B cell (primary cell): ENCODE results near the gene IFI35. TPM values are rescaled to one million over a fixed set of nuclear protein-coding genes. Genes with fewer than 3 reads are reported as not detected.

Source experiments
- ATAC-seq: fragments of 200-7000 bp; cut with Tn5 transposase; one replicate; pipeline ENCODE4 v1.10.0; 2021; ENCODE audit warnings: low read depth, mild to moderate bottlenecking, moderate number of reproducible peaks, moderate library complexity
- CTCF ChIA-PET: fragments of 350-600 bp; sonication (Branson Sonifier 250); formaldehyde crosslinking; loops from one replicate; lab custom pipeline; 2021; ENCODE audit warnings: antibody characterized with exemption, inconsistent platforms; lab: Charles Lee
- POLR2A ChIA-PET: fragments of 350-600 bp; sonication (Branson Sonifier 250); formaldehyde crosslinking; loops from one replicate; lab custom pipeline; 2021; ENCODE audit warnings: antibody characterized with exemption; lab: Charles Lee
- DNase-seq: peaks from one replicate; pipeline ENCODE4 v3.0.0; 2013
- H2AFZ ChIP-seq: 2 replicates; pipeline ENCODE4 v1.6.1; 2012; ENCODE audit warnings: mild to moderate bottlenecking, low read depth, low read length; ENCODE audit not compliant: insufficient read depth, poor library complexity, severe bottlenecking
- H3K27ac ChIP-seq, 2 donors: 1 replicate in 1 of 2; 2 replicates in 1 of 2; pipeline ENCODE4 v1.5.1; 2012 to 2013; ENCODE audit warnings: low read length in 2 of 2, mild to moderate bottlenecking in 2 of 2, moderate library complexity in 1 of 2
- H3K27me3 ChIP-seq, 4 experiments: fragments of 200-600 bp in 1 of 4; sonication (generic) in 1 of 4; replicated peaks in 1 of 4; 1 replicate in 2 of 4; 2 replicates in 2 of 4; pipeline versions ENCODE4 v1.6.1 to v1.7.0; 2013 to 2016; ENCODE audit warnings: low read length in 3 of 4, mild to moderate bottlenecking in 2 of 4, mixed read lengths in 1 of 4, moderate library complexity in 1 of 4; ENCODE audit not compliant: insufficient read depth in 4 of 4, control insufficient read depth in 3 of 4; ENCODE audit errors: control extremely low read depth in 1 of 4
- H3K36me3 ChIP-seq, 2 experiments: replicated peaks in 1 of 2; 1 replicate in 1 of 2; 2 replicates in 1 of 2; pipeline versions ENCODE4 v1.6.1 to v1.7.1; 2013; ENCODE audit warnings: low read length in 1 of 2; ENCODE audit not compliant: insufficient read depth in 2 of 2, control insufficient read depth in 1 of 2; ENCODE audit errors: control extremely low read depth in 1 of 2, extremely low read depth in 1 of 2
- H3K4me1 ChIP-seq, 2 donors: fragments of 200-600 bp in 1 of 2; sonication (generic) in 1 of 2; 1 replicate in 1 of 2; 2 replicates in 1 of 2; pipeline versions ENCODE4 v1.5.1 to v1.6.1; 2013 to 2017; ENCODE audit warnings: low read length in 2 of 2; ENCODE audit not compliant: control insufficient read depth in 2 of 2, insufficient read depth in 2 of 2
- H3K4me2 ChIP-seq: replicated peaks from 2 replicates; pipeline ENCODE3; 2012; ENCODE audit warnings: mild to moderate bottlenecking, low read depth, low read length; ENCODE audit not compliant: poor library complexity, severe bottlenecking
- H3K4me3 ChIP-seq, 5 experiments: fragments of 200-600 bp in 1 of 5; sonication (generic) in 1 of 5; 1 replicate in 3 of 5; 2 replicates in 2 of 5; pipeline versions ENCODE4 v1.5.1 to v1.7.0; 2011 to 2016; ENCODE audit warnings: low read length in 4 of 5, mild to moderate bottlenecking in 4 of 5, low read depth in 2 of 5, control low read depth in 1 of 5, moderate library complexity in 1 of 5; ENCODE audit not compliant: insufficient read depth in 1 of 5; ENCODE audit errors: control extremely low read depth in 1 of 5, extremely low read depth in 1 of 5
- H3K79me2 ChIP-seq: fragments of 200-600 bp; sonication (generic); one replicate; pipeline ENCODE4 v1.6.0; 2016; ENCODE audit warnings: low read length; ENCODE audit not compliant: control insufficient read depth, insufficient read depth
- H3K9ac ChIP-seq: fragments of 200-600 bp; sonication (generic); 2 replicates; pipeline ENCODE4 v1.6.1; 2017; ENCODE audit warnings: mild to moderate bottlenecking, low read length, moderate library complexity
- H3K9me3 ChIP-seq, 3 donors: one replicate each; pipeline versions ENCODE4 v1.6.1 to v1.7.1; 2013; ENCODE audit warnings: low read length in 2 of 3; ENCODE audit not compliant: control insufficient read depth in 2 of 3, insufficient read depth in 1 of 3; ENCODE audit errors: control extremely low read depth in 1 of 3
- H4K20me1 ChIP-seq: 2 replicates; pipeline ENCODE4 v1.6.0; 2012; ENCODE audit warnings: mild to moderate bottlenecking, low read length; ENCODE audit not compliant: insufficient read depth, control insufficient read depth, poor library complexity, severe bottlenecking
- H3K27ac Mint-ChIP-seq: one replicate; pipeline ENCODE4 v1.8.0; 2021; ENCODE audit warnings: mixed read lengths
- H3K27me3 Mint-ChIP-seq: one replicate; pipeline ENCODE4 v1.8.0; 2021; ENCODE audit warnings: mixed read lengths
- H3K4me1 Mint-ChIP-seq: one replicate; pipeline ENCODE4 v1.8.0; 2021; ENCODE audit warnings: mixed read lengths
- H3K4me3 Mint-ChIP-seq: one replicate; pipeline ENCODE4 v1.8.0; 2021; ENCODE audit warnings: mixed read lengths
- H3K9me3 Mint-ChIP-seq: one replicate; pipeline ENCODE4 v1.8.0; 2022; ENCODE audit warnings: mixed read lengths; ENCODE audit not compliant: insufficient read depth
- EZH2 ChIP-seq: IDR thresholded peaks from 2 replicates; pipeline ENCODE4 v1.6.1; 2012; ENCODE audit warnings: borderline replicate concordance, low read depth, mild to moderate bottlenecking, moderate library complexity, low read length; ENCODE audit not compliant: insufficient read depth, poor library complexity, severe bottlenecking
- WGBS: methylation state at CpG from one replicate; pipeline ENCODE4 v1.1.5; 2013; ENCODE audit warnings: missing lambda C conversion rate; ENCODE audit not compliant: insufficient coverage; 5-methylcytosine and 5-hydroxymethylcytosine counted together
- intact Hi-C: fragments of 100-400 bp; cut with micrococcal nuclease; formaldehyde crosslinking; loops from one replicate; pipeline ENCODE4 v1.10.0; 2022
- polyA plus RNA-seq: library from polyadenylated mRNA; depleted of rRNA; stranded (reverse); fragments of >200 nt; gene quantifications from 2 replicates; pipeline ENCODE4 v1.2.3, GENCODE V29; 2012
- total RNA-seq, 2 donors: library from RNA; stranded (reverse); fragments of 120-200 nt in 1 of 2; gene quantifications; 1 replicate in 1 of 2; 2 replicates in 1 of 2; pipeline versions ENCODE4 v1.2.3 to v1.2.4, GENCODE V29; 2013 to 2022
- TF ChIP-seq, protein P1 (sequence below): fragments of 200-600 bp; IDR thresholded peaks from one replicate; pipeline ENCODE4 v1.8.0; 2022; ENCODE audit warnings: antibody characterized with exemption, mild to moderate bottlenecking

IFI35 gene
- total and polyA plus RNA-seq, 2 donors (not counting 1 experiment from before 2014, with no cell fraction given), result 37.2 to 42.2 TPM

- ATAC-seq (peak; percentile 82), DNase-seq (peak; percentile 97)
- Histone ChIP-seq H3K9me3 (no peaks in the 10 kb centered on the region), H3K9ac (peak within 1 kb of the TSS; percentile 79), H3K79me2 (peaks cover 51% of the 10 kb centered on the region), H3K27me3 (no peaks in the 10 kb centered on the region), H3K4me3 (peak within 1 kb of the TSS; percentile 83 to 90 (median 88)), H3K36me3 (peaks cover 0 to 3% of the 10 kb centered on the region in 2 experiments), H3K4me1 (peaks cover 42 to 53% of the 10 kb centered on the region in 2 donors), H3K4me2 (peak within 1 kb of the TSS; percentile 93), H3K27ac (peak within 1 kb of the TSS; percentile 80 to 86), H4K20me1 (no peaks in the 10 kb centered on the region), H2AFZ (peak within 1 kb of the TSS; percentile 81)
- Mint-ChIP-seq H3K4me3 (peak within 1 kb of the TSS; percentile 99), H3K27ac (peak within 1 kb of the TSS; percentile 96), H3K9me3 (no peaks in the 10 kb centered on the region), H3K4me1 (peaks cover 45% of the 10 kb centered on the region), H3K27me3 (no peaks in the 10 kb centered on the region)
- ChIA-PET CTCF (interaction anchor here (1.0 to 2.2 kb wide), 3 partner anchors 13 to 355 kb away, joined by 3 to 14 read pairs (median 4); partner anchors contain the start of gene RPL27), POLR2A (interaction anchor here (2.2 kb wide), 1 partner anchor 18 kb away, joined by 13 read pairs; the partner anchor contains the start of gene RPL27)
- no peak for TF ChIP-seq EZH2
- TF ChIP-seq, protein P1, sequence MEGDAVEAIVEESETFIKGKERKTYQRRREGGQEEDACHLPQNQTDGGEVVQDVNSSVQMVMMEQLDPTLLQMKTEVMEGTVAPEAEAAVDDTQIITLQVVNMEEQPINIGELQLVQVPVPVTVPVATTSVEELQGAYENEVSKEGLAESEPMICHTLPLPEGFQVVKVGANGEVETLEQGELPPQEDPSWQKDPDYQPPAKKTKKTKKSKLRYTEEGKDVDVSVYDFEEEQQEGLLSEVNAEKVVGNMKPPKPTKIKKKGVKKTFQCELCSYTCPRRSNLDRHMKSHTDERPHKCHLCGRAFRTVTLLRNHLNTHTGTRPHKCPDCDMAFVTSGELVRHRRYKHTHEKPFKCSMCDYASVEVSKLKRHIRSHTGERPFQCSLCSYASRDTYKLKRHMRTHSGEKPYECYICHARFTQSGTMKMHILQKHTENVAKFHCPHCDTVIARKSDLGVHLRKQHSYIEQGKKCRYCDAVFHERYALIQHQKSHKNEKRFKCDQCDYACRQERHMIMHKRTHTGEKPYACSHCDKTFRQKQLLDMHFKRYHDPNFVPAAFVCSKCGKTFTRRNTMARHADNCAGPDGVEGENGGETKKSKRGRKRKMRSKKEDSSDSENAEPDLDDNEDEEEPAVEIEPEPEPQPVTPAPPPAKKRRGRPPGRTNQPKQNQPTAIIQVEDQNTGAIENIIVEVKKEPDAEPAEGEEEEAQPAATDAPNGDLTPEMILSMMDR, result no peak
- intact Hi-C loops, result loop anchor here (1.0 to 10.0 kb wide), 7 partner anchors 16 to 408 kb away; partner anchors contain the start of genes AARSD1, PLEKHH3, PSME3 and RETREG3
- under 1% methylated on average over 39 of the region's 39 CpGs for WGBS
Measured at GRCh38 chr17:42980274-42980765, 26.3 kb upstream of the IFI35 start, which contains the start of gene RUNDC1. RUNDC1 (plus strand) TSS chr17:42980565; CDS start chr17:42980577, 12 bp downstream.
